GM12801 (cell line): Measurements from ENCODE around the gene NCBP1.

Source experiments
- TF ChIP-seq, protein P1 (sequence below): IDR thresholded peaks from one replicate; pipeline ENCODE4 v1.5.1; 2011; ENCODE audit warnings: control low read depth; ENCODE audit not compliant: insufficient read length; ENCODE audit errors: extremely low read depth

Gene NCBP1

GRCh38 chr9:97694769-97695168, 61.1 kb downstream of the NCBP1 start:
- TF ChIP-seq, protein P1, sequence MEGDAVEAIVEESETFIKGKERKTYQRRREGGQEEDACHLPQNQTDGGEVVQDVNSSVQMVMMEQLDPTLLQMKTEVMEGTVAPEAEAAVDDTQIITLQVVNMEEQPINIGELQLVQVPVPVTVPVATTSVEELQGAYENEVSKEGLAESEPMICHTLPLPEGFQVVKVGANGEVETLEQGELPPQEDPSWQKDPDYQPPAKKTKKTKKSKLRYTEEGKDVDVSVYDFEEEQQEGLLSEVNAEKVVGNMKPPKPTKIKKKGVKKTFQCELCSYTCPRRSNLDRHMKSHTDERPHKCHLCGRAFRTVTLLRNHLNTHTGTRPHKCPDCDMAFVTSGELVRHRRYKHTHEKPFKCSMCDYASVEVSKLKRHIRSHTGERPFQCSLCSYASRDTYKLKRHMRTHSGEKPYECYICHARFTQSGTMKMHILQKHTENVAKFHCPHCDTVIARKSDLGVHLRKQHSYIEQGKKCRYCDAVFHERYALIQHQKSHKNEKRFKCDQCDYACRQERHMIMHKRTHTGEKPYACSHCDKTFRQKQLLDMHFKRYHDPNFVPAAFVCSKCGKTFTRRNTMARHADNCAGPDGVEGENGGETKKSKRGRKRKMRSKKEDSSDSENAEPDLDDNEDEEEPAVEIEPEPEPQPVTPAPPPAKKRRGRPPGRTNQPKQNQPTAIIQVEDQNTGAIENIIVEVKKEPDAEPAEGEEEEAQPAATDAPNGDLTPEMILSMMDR = no peak

GRCh38 chr9:97695390-97695789, 61.8 kb downstream of the NCBP1 start:
- TF ChIP-seq, protein P1 = no peak

DNA sequence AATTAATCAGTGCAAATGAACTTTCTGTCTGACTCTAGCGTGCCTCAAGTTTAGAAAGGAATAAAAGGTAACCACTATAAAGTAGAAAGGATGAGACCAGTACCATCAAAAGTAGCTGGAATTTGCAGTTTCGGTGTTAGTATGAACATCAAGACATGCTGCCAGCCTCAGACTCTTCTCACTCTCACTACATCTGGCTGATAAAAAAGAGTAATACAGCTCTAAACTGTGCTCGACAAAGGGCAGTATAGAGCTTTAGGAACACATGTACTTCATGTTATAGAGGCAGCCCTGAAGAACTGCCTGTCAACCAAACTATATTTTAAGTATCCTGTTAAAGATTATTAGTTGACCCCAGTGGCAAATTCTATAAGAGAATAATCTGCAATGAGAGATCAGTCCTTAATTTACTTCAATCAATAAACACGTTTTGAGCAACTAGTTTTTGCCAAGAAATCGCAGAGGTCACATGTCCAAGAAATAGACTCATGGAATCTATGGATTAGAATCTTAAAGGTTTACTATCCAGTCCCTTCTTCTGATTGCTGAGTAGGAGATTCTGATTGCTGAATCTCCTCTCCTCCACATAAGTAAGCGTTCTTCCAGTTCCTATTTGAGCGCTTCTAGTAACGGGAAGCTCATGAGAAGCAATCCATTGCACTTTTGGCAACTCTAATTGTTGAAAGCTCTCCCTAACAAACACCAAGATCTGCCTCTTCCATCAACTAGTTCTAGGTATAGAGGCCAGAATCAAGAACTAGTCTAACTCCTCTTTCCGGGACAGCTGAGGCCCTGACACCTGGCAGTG, 62.6 kb downstream of the NCBP1 start:
- TF ChIP-seq, protein P1 = no peak

- TF ChIP-seq, protein P1 = no peak
These were observed 63.4 kb downstream of the NCBP1 start, which contains the start of gene XPA for GRCh38 chr9:97696803-97697601. XPA (minus strand) TSS chr9:97697340; CDS start chr9:97697292, 48 bp downstream.

DNA sequence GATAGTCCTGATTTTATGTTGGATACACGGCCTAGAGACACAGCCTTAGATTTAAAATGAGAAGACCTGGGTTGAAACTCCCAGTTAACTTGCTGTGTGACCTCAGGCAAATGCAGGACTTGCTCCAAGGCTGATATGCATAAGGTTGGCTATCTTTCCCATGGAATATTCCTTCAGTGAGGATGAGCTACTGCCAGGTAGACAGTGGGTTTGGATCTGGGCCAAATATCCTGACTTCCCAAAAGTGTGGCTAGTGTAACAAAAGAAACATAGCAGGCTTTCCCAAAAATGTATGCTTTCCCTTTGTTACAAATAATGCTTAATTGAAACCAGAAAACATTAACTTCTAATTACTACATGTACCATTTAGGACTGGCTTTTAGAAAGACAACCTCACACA, 64.2 kb downstream of the NCBP1 start:
- TF ChIP-seq, protein P1 = no peak

GRCh38 chr9:97698865-97699264, 65.2 kb downstream of the NCBP1 start:
- TF ChIP-seq, protein P1 = no peak
